Uterus (tissue), 2 donors: ENCODE data around the gene RAPGEF6.

Experiments used
- CTCF ChIP-seq, 4 experiments: fragments of 200-600 bp in 2 of 4; fragments of 450-650 bp in 2 of 4; sonication (generic) in 2 of 4; IDR thresholded peaks; one replicate each; pipeline ENCODE4 v1.5.1; 2016 to 2019; ENCODE audit warnings: antibody characterized with exemption in 4 of 4, mild to moderate bottlenecking in 2 of 4, moderate library complexity in 1 of 4
- POLR2A ChIP-seq, 2 donors: fragments of 450-650 bp; IDR thresholded peaks; one replicate each; pipeline ENCODE4 v1.6.1; 2016; ENCODE audit warnings: antibody characterized with exemption in 2 of 2, mild to moderate bottlenecking in 1 of 2, moderate library complexity in 1 of 2

- TF ChIP-seq CTCF (IDR thresholded peaks at IDR 0.05), result no peak
- TF ChIP-seq POLR2A (IDR thresholded peaks at IDR 0.05), result no peak
Measured at GRCh38 chr5:131630208-131630962, 4.6 kb downstream of the RAPGEF6 start.
